ENCODE measurements around the gene RNASE9.
"Not testable (repeated sequence)": the region's sequence is repeated elsewhere in the genome, so short reads cannot be mapped to it uniquely, and the experiment has no call there.

The RNASE9 gene

DNA sequence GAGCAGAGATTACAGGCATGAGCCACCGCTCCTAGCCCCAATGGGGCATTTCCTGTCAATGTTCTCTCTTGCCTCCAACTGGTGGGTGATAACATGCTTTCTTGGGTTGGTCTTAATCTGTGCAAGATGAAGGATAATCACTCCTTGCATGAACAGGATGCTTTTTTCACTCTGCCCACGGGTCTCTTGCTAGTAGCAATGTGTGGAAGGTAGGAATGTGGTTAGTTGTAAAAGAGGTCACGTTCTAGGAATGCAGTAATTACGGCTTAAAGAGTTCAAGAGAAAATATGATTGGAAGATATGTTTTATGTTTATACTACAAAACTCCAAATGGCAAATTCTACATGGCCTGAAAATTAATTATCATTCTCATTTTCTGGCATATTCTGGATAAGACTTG, 45.0 kb downstream of the RNASE9 start:
- peaks cover 0 to 2% of the 10 kb centered on the region in 2 donors for H3K9me3 ChIP-seq (replicated peaks in 1 of 2; ENCODE audit: control insufficient read depth in 2 of 2, insufficient read depth in 1 of 2, low read depth in 1 of 2, low read length in 2 of 2)
- H3K14ac ChIP-seq (ENCODE audit: low read length) = no peak overlapping the region
- H2BK120ac ChIP-seq (ENCODE audit: low read depth, low read length) = no peak overlapping the region
- no peak overlapping the region for H3K23ac ChIP-seq (ENCODE audit: low read depth, low read length, poor library complexity)
- peaks cover 0 to 4% (median 0%) of the 10 kb centered on the region in 3 experiments for H3K27me3 ChIP-seq (ENCODE audit: control insufficient read depth in 3 of 3, insufficient read depth in 3 of 3, low read depth in 1 of 3, low read length in 3 of 3)
- no peak overlapping the region for H2BK12ac ChIP-seq (ENCODE audit: low read length)
- H3K4me2 ChIP-seq (ENCODE audit: insufficient read depth, low read length, poor library complexity, severe bottlenecking) = no peak overlapping the region
- no peak overlapping the region for H3K27ac ChIP-seq (replicated peaks; ENCODE audit: low read length)
- H3K79me1 ChIP-seq (ENCODE audit: low read depth, low read length) = no peaks in the 10 kb centered on the region
- no peak for DNase-seq (ENCODE audit: low spot score)
- no peak overlapping the region for H3K4me3 ChIP-seq (ENCODE audit: low read length in 2 of 2)
- no peak overlapping the region for H4K91ac ChIP-seq (ENCODE audit: low read depth, low read length, poor library complexity)
- no peak overlapping the region for H4K8ac ChIP-seq (ENCODE audit: low read depth, low read length)
- no CpG with 5 or more reads among the region's 4 CpGs for WGBS, 2 donors (ENCODE audit: extremely low coverage in 2 of 2, insufficient read length in 2 of 2, insufficient replicate concordance in 1 of 2)
- H3K18ac ChIP-seq (ENCODE audit: low read length) = no peak overlapping the region
- no peak overlapping the region for H2AK5ac ChIP-seq (ENCODE audit: low read depth, low read length)
- no peak overlapping the region for H2BK15ac ChIP-seq (ENCODE audit: low read length)
- no peak overlapping the region for H2BK5ac ChIP-seq (ENCODE audit: low read length)
- no peaks in the 10 kb centered on the region for H3K4me1 ChIP-seq (ENCODE audit: control insufficient read depth in 2 of 2, insufficient read depth in 1 of 2, low read depth in 1 of 2, low read length in 2 of 2)
- no peak overlapping the region for H2AFZ ChIP-seq (ENCODE audit: low read length)
- H3K9ac ChIP-seq (ENCODE audit: low read depth, low read length, poor library complexity) = no peak overlapping the region
- H3K36me3 ChIP-seq (replicated peaks in 1 of 2; ENCODE audit: control insufficient read depth in 2 of 2, insufficient read depth in 2 of 2, low read length in 2 of 2) = no peaks in the 10 kb centered on the region
- H3K4ac ChIP-seq (ENCODE audit: low read length) = no peak overlapping the region

DNA sequence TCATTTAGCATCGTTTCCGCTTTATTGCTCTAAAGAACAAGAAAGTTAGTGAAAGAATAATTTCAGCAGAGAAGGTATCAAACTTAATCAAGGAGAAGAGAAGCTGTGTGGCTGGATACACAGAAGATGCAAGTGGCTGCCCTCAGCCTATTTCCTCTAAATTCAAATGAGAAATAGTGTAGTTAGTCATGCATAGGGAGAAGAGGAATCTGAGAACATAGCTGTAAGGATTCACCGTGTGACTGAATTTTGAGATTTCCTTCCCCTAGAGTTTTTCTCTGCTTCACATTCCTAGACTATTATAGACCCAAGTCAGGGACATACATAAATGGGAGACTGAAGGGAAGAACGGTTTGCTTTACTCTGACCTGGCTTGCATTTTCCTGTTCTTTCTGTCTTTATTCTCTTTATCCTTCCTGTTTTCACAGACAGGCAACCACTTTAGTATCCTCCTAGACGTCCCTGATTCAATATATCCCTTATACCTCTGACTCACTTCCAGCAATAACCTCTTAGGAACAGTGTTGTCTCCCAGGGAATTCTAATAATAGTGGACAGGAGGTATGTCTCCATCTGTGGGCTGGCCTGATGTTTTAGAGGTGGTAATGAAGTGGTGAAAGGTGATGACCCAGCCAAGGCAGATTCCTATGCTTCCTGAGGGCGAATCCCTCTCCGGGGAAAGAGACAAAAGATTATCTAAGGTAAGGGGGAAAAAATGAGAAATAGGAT, 48.5 kb downstream of the RNASE9 start:
- Histone ChIP-seq H3K27me3 (ENCODE audit: control insufficient read depth in 3 of 3, insufficient read depth in 3 of 3, low read depth in 1 of 3, low read length in 3 of 3) (peaks cover 0 to 4% (median 0%) of the 10 kb centered on the region in 3 experiments), H2AFZ (ENCODE audit: low read length) (no peak overlapping the region), H2BK12ac (ENCODE audit: low read length) (no peak overlapping the region), H2AK5ac (ENCODE audit: low read depth, low read length) (no peak overlapping the region), H2BK5ac (ENCODE audit: low read length) (no peak overlapping the region), H3K36me3 (replicated peaks in 1 of 2; ENCODE audit: control insufficient read depth in 2 of 2, insufficient read depth in 2 of 2, low read length in 2 of 2) (no peaks in the 10 kb centered on the region), H4K8ac (ENCODE audit: low read depth, low read length) (no peak overlapping the region), H3K9ac (ENCODE audit: low read depth, low read length, poor library complexity) (no peak overlapping the region), H2BK15ac (ENCODE audit: low read length) (no peak overlapping the region), H3K4me2 (ENCODE audit: insufficient read depth, low read length, poor library complexity, severe bottlenecking) (no peak overlapping the region), H3K23ac (ENCODE audit: low read depth, low read length, poor library complexity) (no peak overlapping the region), H3K14ac (ENCODE audit: low read length) (no peak overlapping the region), H3K27ac (replicated peaks; ENCODE audit: low read length) (no peak overlapping the region), H2BK120ac (ENCODE audit: low read depth, low read length) (no peak overlapping the region), H3K18ac (ENCODE audit: low read length) (no peak overlapping the region), H3K4ac (ENCODE audit: low read length) (no peak overlapping the region), H3K4me1 (ENCODE audit: control insufficient read depth in 2 of 2, insufficient read depth in 1 of 2, low read depth in 1 of 2, low read length in 2 of 2) (no peaks in the 10 kb centered on the region), H3K9me3 (replicated peaks in 1 of 2; ENCODE audit: control insufficient read depth in 2 of 2, insufficient read depth in 1 of 2, low read depth in 1 of 2, low read length in 2 of 2) (no peaks in the 10 kb centered on the region), H4K91ac (ENCODE audit: low read depth, low read length, poor library complexity) (no peak overlapping the region), H3K79me1 (ENCODE audit: low read depth, low read length) (no peaks in the 10 kb centered on the region), H3K4me3 (ENCODE audit: low read length in 2 of 2) (no peak overlapping the region)
- DNase-seq (ENCODE audit: low spot score) = no peak
- no CpG with 5 or more reads among the region's 7 CpGs for WGBS, 2 donors (ENCODE audit: extremely low coverage in 2 of 2, insufficient read length in 2 of 2, insufficient replicate concordance in 1 of 2)

DNA sequence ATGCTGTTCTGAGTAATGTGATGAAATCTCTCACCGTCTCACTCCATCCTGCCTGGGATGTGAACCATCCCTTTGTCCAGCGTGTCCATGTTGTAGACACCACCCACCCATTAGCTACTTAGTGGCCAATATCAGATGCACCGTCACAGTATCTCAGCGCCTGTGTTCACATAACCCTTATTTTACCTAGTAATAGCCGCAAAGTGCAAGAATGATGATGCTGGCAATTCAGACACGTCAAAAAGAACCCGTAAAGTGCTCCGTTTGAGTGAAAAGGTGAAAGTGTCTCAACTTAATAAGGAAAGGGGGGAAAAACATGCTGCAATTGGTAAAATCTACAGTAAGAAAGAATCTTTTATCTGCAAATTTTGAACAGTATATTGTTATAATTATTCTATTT, 52.5 kb downstream of the RNASE9 start:
- Histone ChIP-seq H3K14ac (ENCODE audit: low read length) (no peak overlapping the region), H3K4me3 (ENCODE audit: low read length in 2 of 2) (no peak overlapping the region)

DNA sequence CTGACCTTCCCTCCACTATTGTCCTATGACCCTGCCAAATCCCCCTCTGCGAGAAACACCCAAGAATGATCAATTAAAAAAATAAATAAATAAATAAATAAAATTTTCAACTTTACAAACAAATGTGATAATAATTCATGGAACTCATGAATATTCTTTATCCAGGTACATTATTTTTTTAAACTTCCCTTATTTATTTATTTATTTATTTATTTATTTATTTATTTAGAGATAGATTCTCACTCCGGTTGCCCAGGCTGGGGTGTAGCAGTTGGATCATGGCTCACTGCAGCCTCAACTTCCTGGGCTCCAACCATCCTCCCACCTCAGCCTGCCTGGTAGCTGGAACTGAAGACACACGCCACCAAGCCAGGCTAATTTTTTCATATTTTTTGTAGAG, 53.3 kb downstream of the RNASE9 start:
- not testable (repeated sequence) for H2BK15ac ChIP-seq (ENCODE audit: low read length)

More for the DNA sequence above, 52.5 kb downstream of the RNASE9 start:
- Histone ChIP-seq H3K9ac (ENCODE audit: low read depth, low read length, poor library complexity) (no peak overlapping the region), H3K4me2 (ENCODE audit: insufficient read depth, low read length, poor library complexity, severe bottlenecking) (no peak overlapping the region), H4K8ac (ENCODE audit: low read depth, low read length) (no peak overlapping the region), H3K9me3 (replicated peaks in 1 of 2; ENCODE audit: control insufficient read depth in 2 of 2, insufficient read depth in 1 of 2, low read depth in 1 of 2, low read length in 2 of 2) (no peaks in the 10 kb centered on the region), H2BK12ac (ENCODE audit: low read length) (no peak overlapping the region), H4K91ac (ENCODE audit: low read depth, low read length, poor library complexity) (no peak overlapping the region), H2BK120ac (ENCODE audit: low read depth, low read length) (no peak overlapping the region), H3K4ac (ENCODE audit: low read length) (no peak overlapping the region), H3K27me3 (ENCODE audit: control insufficient read depth in 3 of 3, insufficient read depth in 3 of 3, low read depth in 1 of 3, low read length in 3 of 3) (peaks cover 0 to 4% (median 0%) of the 10 kb centered on the region in 3 experiments), H2BK15ac (ENCODE audit: low read length) (no peak overlapping the region), H3K23ac (ENCODE audit: low read depth, low read length, poor library complexity) (no peak overlapping the region), H3K4me1 (ENCODE audit: control insufficient read depth in 2 of 2, insufficient read depth in 1 of 2, low read depth in 1 of 2, low read length in 2 of 2) (no peaks in the 10 kb centered on the region), H3K18ac (ENCODE audit: low read length) (no peak overlapping the region), H3K27ac (replicated peaks; ENCODE audit: low read length) (no peak overlapping the region), H3K36me3 (replicated peaks in 1 of 2; ENCODE audit: control insufficient read depth in 2 of 2, insufficient read depth in 2 of 2, low read length in 2 of 2) (no peaks in the 10 kb centered on the region), H2AFZ (ENCODE audit: low read length) (no peak overlapping the region), H2BK5ac (ENCODE audit: low read length) (no peak overlapping the region), H3K79me1 (ENCODE audit: low read depth, low read length) (no peaks in the 10 kb centered on the region), H2AK5ac (ENCODE audit: low read depth, low read length) (no peak overlapping the region)
- no CpG with 5 or more reads among the region's 8 CpGs for WGBS, 2 donors (ENCODE audit: extremely low coverage in 2 of 2, insufficient read length in 2 of 2, insufficient replicate concordance in 1 of 2)
- DNase-seq (ENCODE audit: low spot score) = no peak

More for the DNA sequence above, 53.3 kb downstream of the RNASE9 start:
- H3K27ac ChIP-seq (replicated peaks; ENCODE audit: low read length); H3K9ac ChIP-seq (ENCODE audit: low read depth, low read length, poor library complexity); H2AFZ ChIP-seq (ENCODE audit: low read length); H2BK12ac ChIP-seq (ENCODE audit: low read length); H3K4ac ChIP-seq (ENCODE audit: low read length); H4K8ac ChIP-seq (ENCODE audit: low read depth, low read length); H3K4me2 ChIP-seq (ENCODE audit: insufficient read depth, low read length, poor library complexity, severe bottlenecking); H3K27me3 ChIP-seq (ENCODE audit: control insufficient read depth in 3 of 3, insufficient read depth in 3 of 3, low read depth in 1 of 3, low read length in 3 of 3); H3K36me3 ChIP-seq (replicated peaks in 1 of 2; ENCODE audit: control insufficient read depth in 2 of 2, insufficient read depth in 2 of 2, low read length in 2 of 2); H3K4me1 ChIP-seq (ENCODE audit: control insufficient read depth in 2 of 2, insufficient read depth in 1 of 2, low read depth in 1 of 2, low read length in 2 of 2); H3K23ac ChIP-seq (ENCODE audit: low read depth, low read length, poor library complexity); H3K4me3 ChIP-seq (ENCODE audit: low read length in 2 of 2); DNase-seq (ENCODE audit: low spot score); H3K14ac ChIP-seq (ENCODE audit: low read length); H3K18ac ChIP-seq (ENCODE audit: low read length); H2BK5ac ChIP-seq (ENCODE audit: low read length); H4K91ac ChIP-seq (ENCODE audit: low read depth, low read length, poor library complexity); H2BK120ac ChIP-seq (ENCODE audit: low read depth, low read length); H3K9me3 ChIP-seq (replicated peaks in 1 of 2; ENCODE audit: control insufficient read depth in 2 of 2, insufficient read depth in 1 of 2, low read depth in 1 of 2, low read length in 2 of 2); H3K79me1 ChIP-seq (ENCODE audit: low read depth, low read length); H2AK5ac ChIP-seq (ENCODE audit: low read depth, low read length): not testable (repeated sequence)
- WGBS, 2 donors (ENCODE audit: extremely low coverage in 2 of 2, insufficient read length in 2 of 2, insufficient replicate concordance in 1 of 2) = no CpG with 5 or more reads among the region's 3 CpGs
